ENCODE data around the gene ADAM10. TPM values are rescaled to one million over a fixed set of nuclear protein-coding genes. Genes with fewer than 3 reads are reported as not detected.

The ADAM10 gene
- total RNA-seq, 1 experiment from 2014 or later: 159 TPM

GRCh38 chr15:58551084-58551763 is 198.3 kb downstream of the ADAM10 start:
- Histone ChIP-seq H2BK5ac (ENCODE audit: insufficient read length, low read length) (no peak overlapping the region), H3K4me2 (ENCODE audit: insufficient read depth, insufficient read length, low read length) (no peak overlapping the region), H4K8ac (replicated peaks; ENCODE audit: insufficient read length, low read depth, low read length) (no peak overlapping the region)

More at GRCh38 chr15:58551084-58551763, 198.3 kb downstream of the ADAM10 start:
- no peaks in the 10 kb centered on the region for H4K20me1 ChIP-seq (ENCODE audit: control insufficient read depth, insufficient read depth, insufficient read length)
- H3K9ac ChIP-seq (ENCODE audit: extremely low read depth, insufficient read length, low read length): no peak overlapping the region
- H3K9me3 Mint-ChIP-seq: no peaks in the 10 kb centered on the region
- no peak overlapping the region for H3K18ac ChIP-seq (ENCODE audit: insufficient read length, low read depth, low read length)
- no peaks in the 10 kb centered on the region for H3K23me2 ChIP-seq (ENCODE audit: insufficient read length, low read depth, low read length, poor library complexity, severe bottlenecking)
- no peaks in the 10 kb centered on the region for H3K36me3 Mint-ChIP-seq (ENCODE audit: insufficient read depth in 1 of 3, low read depth in 3 of 3)
- no peak overlapping the region for H2BK120ac ChIP-seq (ENCODE audit: low read depth, low read length, poor library complexity, severe bottlenecking)
- H3K4me3 Mint-ChIP-seq: no peak overlapping the region
- H4K91ac ChIP-seq (ENCODE audit: insufficient read length, low read depth, low read length): no peak overlapping the region
- H2BK20ac ChIP-seq (ENCODE audit: low read depth, low read length, poor library complexity, severe bottlenecking): no peak overlapping the region
- TF ChIP-seq CTCF (conservative IDR thresholded peaks at IDR 0.05): no peak
- no peak overlapping the region for H3K27ac ChIP-seq (ENCODE audit: insufficient read length, low read depth, low read length)
- no peaks in the 10 kb centered on the region for H3K9me3 ChIP-seq (ENCODE audit: control insufficient read depth, low read depth, low read length)
- H2BK12ac ChIP-seq (ENCODE audit: insufficient read length, low read depth, low read length): no peak overlapping the region
- DNase-seq: no peak
- no peak overlapping the region for H4K5ac ChIP-seq (ENCODE audit: insufficient read length, low read depth, low read length)
- no peak overlapping the region for H2AK5ac ChIP-seq (ENCODE audit: insufficient read length, low read length)
- H2BK15ac ChIP-seq (ENCODE audit: low read depth, low read length): no peak overlapping the region
- WGBS (ENCODE audit: extremely low coverage, insufficient read length, low lambda C conversion rate): no CpG with 5 or more reads among the region's 10 CpGs
- no peak overlapping the region for H3K23ac ChIP-seq (ENCODE audit: insufficient read length, low read depth, low read length)
- peak overlapping the region in 1 of 3 experiments; percentile 40; a peak in 1 of 7 replicates for H3K27ac Mint-ChIP-seq
- no peaks in the 10 kb centered on the region for H3K27me3 ChIP-seq (ENCODE audit: insufficient read depth, low read length)
- H3K4ac ChIP-seq (ENCODE audit: low read depth, low read length): no peak overlapping the region
- H3K56ac ChIP-seq (ENCODE audit: insufficient read length, low read depth, low read length): no peak overlapping the region
- H3K79me2 ChIP-seq (ENCODE audit: insufficient read depth, low read length): no peaks in the 10 kb centered on the region
- peaks cover 40 to 52% of the 10 kb centered on the region in 2 experiments for H3K4me1 Mint-ChIP-seq
- H3K79me1 ChIP-seq (ENCODE audit: insufficient read depth, low read depth, low read length, poor library complexity, severe bottlenecking): no peaks in the 10 kb centered on the region
- peaks cover 10% of the 10 kb centered on the region for H3K27me3 Mint-ChIP-seq (ENCODE audit: low read depth)
- no peak overlapping the region; the same call in 1 of the 2 replicates for H3K14ac ChIP-seq (ENCODE audit: insufficient read depth, low read length)
- no peaks in the 10 kb centered on the region for H3K4me1 ChIP-seq (ENCODE audit: insufficient read depth, low read length)
- H2AFZ ChIP-seq (ENCODE audit: low read length): no peak overlapping the region
- no peak overlapping the region for H3T11ph ChIP-seq (ENCODE audit: low read length)

Data from H9 (cell line).